OCI-M1 (cell line): ENCODE data around the gene HPRT1.

Source experiments
- DNase-seq: peaks from one replicate; lab custom pipeline; 2025; lab: John Stamatoyannopoulos, UW

Gene HPRT1

DNA sequence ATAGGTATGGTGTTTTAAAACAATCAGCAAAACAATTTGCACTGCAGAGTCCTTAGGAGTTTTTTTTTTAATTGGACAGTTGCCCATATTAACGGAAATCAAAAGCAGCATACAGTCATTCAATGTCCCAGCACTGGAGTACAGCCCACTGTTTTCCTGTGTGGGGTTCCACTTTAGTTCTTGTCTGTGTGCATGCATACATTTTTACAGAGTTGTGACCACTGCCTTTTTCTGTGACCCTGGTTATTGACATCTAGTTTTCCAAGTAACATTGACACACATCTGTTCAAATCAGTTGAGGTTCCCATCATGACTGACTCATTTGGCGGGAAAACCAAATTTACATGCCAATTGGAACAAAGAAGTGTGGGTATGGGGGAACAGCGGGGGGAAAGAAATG, 83.3 kb downstream of the HPRT1 start:
- DNase-seq = no peak

DNA sequence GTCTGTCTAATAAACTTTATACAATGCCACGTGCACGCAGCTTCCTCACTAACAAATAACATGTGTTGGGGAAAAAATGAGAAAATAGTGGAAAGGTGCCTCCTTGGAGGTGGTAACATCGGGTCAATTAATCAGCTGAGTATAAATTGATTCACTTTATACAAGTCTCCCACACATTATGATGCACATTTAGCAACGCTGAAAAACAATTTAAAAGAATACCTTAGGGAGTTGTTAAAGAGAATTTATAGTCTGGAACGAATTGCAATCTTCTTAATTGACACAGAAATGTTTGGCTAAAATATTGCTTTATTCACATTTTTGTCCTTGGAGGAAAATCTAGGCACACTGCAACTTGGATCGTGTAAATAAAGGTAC, 84.2 kb downstream of the HPRT1 start:
- DNase-seq = no peak

DNA sequence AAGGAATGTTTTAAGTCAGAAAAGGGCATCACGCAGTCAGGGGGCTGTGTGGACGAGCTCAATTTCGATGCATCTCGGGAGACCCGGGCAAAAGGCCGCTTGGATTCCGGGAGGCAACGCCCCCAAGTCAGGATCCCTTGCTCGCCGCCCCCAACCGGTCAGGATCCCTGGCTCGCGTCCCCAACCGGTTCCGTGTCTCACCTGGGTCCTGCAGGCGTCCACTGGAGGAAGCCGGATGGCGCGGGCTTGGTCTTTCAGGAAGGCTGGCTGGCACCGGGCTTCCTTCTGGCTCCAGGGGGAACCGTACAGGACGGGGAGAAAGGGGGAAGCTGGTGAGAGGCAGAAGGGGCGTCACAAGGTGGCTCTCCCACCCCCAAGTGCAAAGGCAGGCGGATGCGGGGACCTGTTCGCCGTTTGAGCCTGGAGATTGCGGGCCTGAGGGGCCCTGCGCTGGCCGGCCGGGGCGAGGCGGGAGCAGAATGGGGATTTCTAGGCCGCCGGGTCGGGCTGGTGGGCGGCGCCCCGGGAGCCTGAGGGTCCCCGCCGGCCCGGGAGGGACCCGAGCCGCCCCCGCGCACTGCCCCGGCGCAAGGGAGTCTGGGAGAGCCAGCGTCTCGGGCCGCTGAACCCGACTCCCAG, 84.7 kb downstream of the HPRT1 start:
- no peak for DNase-seq

DNA sequence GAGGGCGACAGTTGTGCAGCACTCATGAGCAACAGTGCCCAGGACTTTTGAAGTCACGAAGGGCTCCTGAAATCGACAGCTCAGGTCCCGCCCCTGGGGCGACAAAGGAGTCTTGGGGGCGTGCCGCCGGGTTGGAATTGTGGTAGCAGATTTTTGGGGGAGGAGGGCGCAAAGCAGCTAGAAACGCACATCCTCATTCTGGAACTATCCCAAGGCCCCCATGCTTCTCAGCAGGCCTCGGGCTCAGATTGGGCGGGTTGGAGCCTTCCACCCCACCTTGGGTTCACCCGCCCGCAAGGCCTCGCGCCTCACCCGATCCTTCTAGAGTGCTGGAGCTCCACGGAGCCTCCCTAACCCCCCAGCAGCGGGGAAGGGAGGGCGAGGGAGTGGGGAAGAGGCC, 85.5 kb downstream of the HPRT1 start:
- no peak for DNase-seq

DNA sequence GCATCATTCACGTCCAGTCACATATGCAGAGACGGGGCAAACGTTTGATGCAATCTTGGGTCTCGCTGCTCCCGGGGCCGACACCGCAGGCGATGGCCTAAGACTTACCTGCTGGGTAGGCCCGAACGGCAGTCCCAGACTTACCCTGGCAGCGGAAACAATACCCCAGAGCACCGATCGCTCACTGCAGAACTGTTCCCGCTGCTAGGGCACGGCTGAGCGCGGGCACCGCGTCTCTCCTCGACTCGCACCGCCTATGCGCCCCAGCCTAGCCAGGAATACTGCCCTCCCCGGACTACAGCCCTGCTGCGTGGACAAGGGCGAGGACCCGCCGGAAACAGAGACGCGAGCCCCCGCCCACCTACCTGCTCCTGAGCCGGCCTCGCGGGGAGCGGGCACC, 86.2 kb downstream of the HPRT1 start:
- DNase-seq = no peak

DNA sequence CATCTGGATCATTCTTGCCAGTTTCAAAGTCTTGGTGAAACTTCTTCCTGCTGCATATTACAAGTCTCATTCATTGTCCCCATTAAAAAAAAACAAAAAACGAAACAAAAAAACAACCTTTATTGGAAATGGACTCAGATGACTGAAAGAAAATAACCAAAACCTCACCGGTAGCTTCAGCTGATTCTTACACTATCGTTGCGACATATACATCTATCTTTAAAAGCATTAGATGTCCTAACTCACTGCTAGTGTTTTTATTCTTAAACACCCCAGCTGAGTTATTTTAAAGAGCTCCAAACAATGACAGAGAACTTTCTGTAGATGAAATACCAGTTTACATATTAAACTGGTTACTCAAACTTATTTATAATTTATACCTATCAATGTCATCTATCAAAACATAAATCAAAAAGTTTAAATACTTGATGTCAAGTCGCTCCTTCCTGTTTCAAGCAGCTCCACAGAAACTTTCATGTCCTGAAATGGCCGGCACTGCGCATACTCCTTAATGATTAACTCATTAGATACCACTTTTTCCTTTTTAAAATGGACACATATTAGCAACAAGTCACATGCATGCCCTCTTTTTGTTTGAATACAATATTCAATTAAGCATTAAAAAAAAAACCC, 87.2 kb downstream of the HPRT1 start:
- no peak for DNase-seq

DNA sequence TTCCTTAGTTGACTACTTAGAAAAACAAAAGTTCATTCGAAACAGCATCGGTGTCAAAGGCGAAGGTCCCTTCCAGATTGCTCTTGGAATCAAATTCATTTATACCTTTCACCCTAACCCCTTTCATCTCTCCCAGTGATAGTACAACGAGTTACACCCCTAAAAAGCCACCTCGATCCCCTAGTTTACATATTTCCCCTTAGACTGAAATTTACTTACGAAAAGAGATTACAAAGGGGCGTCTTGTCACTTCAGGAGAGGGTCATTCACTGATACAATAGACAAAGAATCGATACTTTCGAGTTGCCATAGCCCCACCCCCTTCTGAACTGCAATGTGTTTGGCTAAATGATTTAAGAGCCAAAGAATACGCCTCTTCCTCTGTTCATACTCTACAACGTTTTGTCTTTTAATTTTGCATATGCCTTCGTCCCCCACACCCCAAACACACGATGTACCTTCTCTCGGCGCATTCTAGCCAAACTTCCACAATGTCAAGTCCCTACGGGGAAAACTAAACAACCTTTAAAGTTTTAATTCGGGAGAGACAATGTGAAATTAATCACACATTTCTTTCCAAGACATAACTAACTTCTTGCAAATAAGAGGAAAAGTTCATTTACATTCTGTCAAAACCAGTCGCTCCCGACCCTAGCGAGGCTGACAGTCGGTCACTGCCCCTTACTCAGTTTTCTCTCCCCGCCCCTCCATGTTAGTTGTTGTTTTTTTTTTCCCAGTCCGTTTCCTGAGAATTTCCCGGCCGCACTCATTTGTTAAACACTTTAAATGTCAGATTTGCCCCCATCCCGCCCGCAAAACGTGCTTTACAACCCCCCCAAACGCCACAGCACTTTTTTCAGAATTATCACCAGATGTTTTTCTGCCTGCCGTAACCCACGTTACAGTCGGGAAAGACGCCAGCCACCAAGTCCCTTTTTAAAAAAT, 88.6 kb downstream of the HPRT1 start:
- peak; percentile 60 for DNase-seq
